Activated gamma-delta T cell treated with anti-CD3 and anti-CD28 coated beads, Interleukin-2, amount 50 U/mL, for 16 hours (primary cell): Measurements from ENCODE around the gene OR56B4.

Experiments used
- DNase-seq: peaks from one replicate; pipeline ENCODE4 v3.0.0-alpha.2; 2020; ENCODE audit warnings: low read depth

OR56B4 gene

DNA sequence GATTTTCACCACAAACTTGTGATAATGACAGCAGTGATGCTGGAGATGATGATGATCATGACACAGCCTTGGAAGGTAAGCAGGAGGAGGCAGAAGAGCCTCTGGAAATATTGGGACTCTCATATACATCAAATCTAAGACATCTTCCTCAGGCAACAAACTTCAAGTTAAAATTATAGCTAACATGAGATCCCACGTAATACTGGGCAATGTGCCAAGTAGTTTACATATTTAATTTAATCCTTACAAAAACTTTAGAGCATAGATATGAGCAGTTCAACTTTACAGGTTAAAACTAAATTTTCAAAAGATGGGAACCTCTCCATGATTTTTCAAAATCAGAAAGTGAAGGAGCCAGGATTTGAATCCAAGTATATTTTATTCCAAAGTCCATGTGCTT, 43.6 kb downstream of the OR56B4 start:
- DNase-seq: no peak

DNA sequence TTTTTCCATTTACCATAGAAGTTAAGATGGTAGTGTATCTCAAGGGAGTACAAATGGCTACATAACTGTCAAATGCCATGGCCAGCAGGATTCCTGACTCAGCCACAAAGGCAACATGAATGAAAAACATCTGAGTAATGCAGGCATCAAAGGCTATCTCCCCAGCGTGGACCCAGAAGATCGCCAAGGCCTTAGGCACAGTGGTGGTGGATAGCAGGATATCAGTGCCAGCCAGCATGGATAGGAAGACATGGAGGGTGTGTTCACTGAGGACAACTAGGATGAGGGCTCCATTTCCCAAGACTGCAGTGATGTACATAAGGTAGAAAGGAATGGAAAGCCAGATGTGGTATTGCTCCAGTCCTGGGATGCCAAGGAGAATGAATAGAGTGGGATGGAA, 44.6 kb downstream of the OR56B4 start:
- no peak for DNase-seq

DNA sequence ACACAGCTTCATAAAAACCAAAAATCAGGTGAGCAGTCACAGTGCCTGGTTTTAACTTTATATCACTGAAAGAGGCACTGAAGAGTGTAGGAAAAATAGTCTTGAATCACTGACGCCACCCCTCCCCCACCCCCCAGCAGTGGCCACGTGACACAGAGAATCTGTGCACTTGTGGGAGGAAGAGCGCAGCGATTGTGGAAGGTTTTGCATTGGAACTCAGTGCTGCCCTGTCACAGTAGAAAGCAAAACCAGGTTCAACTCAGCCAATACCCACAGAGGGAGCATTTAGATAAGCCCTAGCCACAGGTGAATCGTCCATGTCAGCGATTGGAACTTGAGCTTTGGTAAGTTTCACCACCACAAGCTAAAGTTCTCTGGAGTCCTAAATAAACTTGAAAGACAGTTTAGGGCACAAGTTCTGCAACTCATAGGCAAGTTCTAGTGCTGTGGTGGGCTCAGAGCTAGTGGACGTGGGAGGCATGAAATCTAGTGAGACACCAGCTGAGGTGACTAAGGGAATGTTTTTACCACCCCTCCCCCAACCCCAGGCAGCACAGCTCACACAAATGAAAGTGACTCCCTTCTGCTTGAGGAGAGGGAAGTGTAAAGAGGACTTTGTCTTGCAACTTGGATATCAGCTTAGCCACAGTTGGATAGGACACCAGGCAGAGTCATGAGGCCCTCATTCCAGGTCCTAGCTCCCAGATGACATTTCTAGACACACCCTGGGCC, 49.3 kb downstream of the OR56B4 start:
- DNase-seq: no peak
